Activated naive CD8-positive, alpha-beta T cell (primary cell): ENCODE data around the gene FOXD1.
"Not testable (repeated sequence)": the region's sequence is repeated elsewhere in the genome, so short reads cannot be mapped to it uniquely, and the experiment has no call there.

Experiments used
- H3K27ac Mint-ChIP-seq: one replicate; pipeline ENCODE4 v1.8.0; 2021; ENCODE audit warnings: mixed read lengths
- H3K27me3 Mint-ChIP-seq: one replicate; pipeline ENCODE4 v1.8.0; 2021; ENCODE audit warnings: mixed read lengths
- H3K36me3 Mint-ChIP-seq: one replicate; pipeline ENCODE4 v1.8.0; 2021; ENCODE audit warnings: mixed read lengths
- H3K4me1 Mint-ChIP-seq: one replicate; pipeline ENCODE4 v1.8.0; 2021; ENCODE audit warnings: low read depth, mixed read lengths
- H3K4me3 Mint-ChIP-seq: one replicate; pipeline ENCODE4 v1.8.0; 2021; ENCODE audit warnings: mild to moderate bottlenecking, mixed read lengths
- H3K9me3 Mint-ChIP-seq: one replicate; pipeline ENCODE4 v1.8.0; 2021; ENCODE audit warnings: low read depth, mixed read lengths

FOXD1 gene

GRCh38 chr5:73482383-73483136 is 34.0 kb upstream of the FOXD1 start:
- Mint-ChIP-seq H3K4me1 (no peaks in the 10 kb centered on the region), H3K4me3 (no peak overlapping the region), H3K27me3 (peaks cover 14% of the 10 kb centered on the region), H3K9me3 (no peaks in the 10 kb centered on the region), H3K36me3 (no peaks in the 10 kb centered on the region), H3K27ac (no peak overlapping the region)

- Mint-ChIP-seq H3K4me1 (no peaks in the 10 kb centered on the region), H3K27me3 (peaks cover 13% of the 10 kb centered on the region), H3K9me3 (no peaks in the 10 kb centered on the region), H3K27ac (no peak overlapping the region), H3K4me3 (no peak overlapping the region), H3K36me3 (no peaks in the 10 kb centered on the region)
These were observed 31.9 kb upstream of the FOXD1 start for GRCh38 chr5:73480500-73480899.

- no peak overlapping the region for H3K27ac Mint-ChIP-seq
These were observed 23.5 kb upstream of the FOXD1 start for GRCh38 chr5:73472116-73472515.

GRCh38 chr5:73471654-73472053 is 23.1 kb upstream of the FOXD1 start:
- no peak overlapping the region for H3K4me3 Mint-ChIP-seq
- peaks cover 3% of the 10 kb centered on the region for H3K27me3 Mint-ChIP-seq
- no peak overlapping the region for H3K27ac Mint-ChIP-seq
- no peaks in the 10 kb centered on the region for H3K4me1 Mint-ChIP-seq
- no peaks in the 10 kb centered on the region for H3K9me3 Mint-ChIP-seq
- peaks cover 2% of the 10 kb centered on the region for H3K36me3 Mint-ChIP-seq

More at GRCh38 chr5:73472116-73472515, 23.5 kb upstream of the FOXD1 start:
- peaks cover 2% of the 10 kb centered on the region for H3K36me3 Mint-ChIP-seq
- no peak overlapping the region for H3K4me3 Mint-ChIP-seq
- peaks cover 3% of the 10 kb centered on the region for H3K27me3 Mint-ChIP-seq
- H3K9me3 Mint-ChIP-seq: no peaks in the 10 kb centered on the region
- H3K4me1 Mint-ChIP-seq: no peaks in the 10 kb centered on the region

- Mint-ChIP-seq H3K27me3 (peaks cover 6% of the 10 kb centered on the region), H3K4me1 (no peaks in the 10 kb centered on the region), H3K36me3 (peaks cover 2% of the 10 kb centered on the region), H3K9me3 (no peaks in the 10 kb centered on the region), H3K4me3 (no peak overlapping the region), H3K27ac (no peak overlapping the region)
These were observed 21.3 kb upstream of the FOXD1 start for GRCh38 chr5:73469878-73470277.

GRCh38 chr5:73468638-73469037 is 20.1 kb upstream of the FOXD1 start:
- H3K36me3 Mint-ChIP-seq, H3K4me1 Mint-ChIP-seq, H3K4me3 Mint-ChIP-seq, H3K9me3 Mint-ChIP-seq, H3K27ac Mint-ChIP-seq, H3K27me3 Mint-ChIP-seq: not testable (repeated sequence)

- Mint-ChIP-seq H3K27ac (no peak overlapping the region), H3K27me3 (peaks cover 15% of the 10 kb centered on the region), H3K4me1 (no peaks in the 10 kb centered on the region), H3K9me3 (no peaks in the 10 kb centered on the region), H3K36me3 (no peaks in the 10 kb centered on the region), H3K4me3 (no peak overlapping the region)
These were observed 15.6 kb upstream of the FOXD1 start for GRCh38 chr5:73464016-73464745.

GRCh38 chr5:73460133-73460532 is 11.6 kb upstream of the FOXD1 start:
- H3K4me1 Mint-ChIP-seq: no peaks in the 10 kb centered on the region
- H3K36me3 Mint-ChIP-seq: no peaks in the 10 kb centered on the region
- H3K9me3 Mint-ChIP-seq: no peaks in the 10 kb centered on the region
- peaks cover 23% of the 10 kb centered on the region for H3K27me3 Mint-ChIP-seq
- no peak overlapping the region for H3K4me3 Mint-ChIP-seq
- no peak overlapping the region for H3K27ac Mint-ChIP-seq

GRCh38 chr5:73459366-73459765 is 10.8 kb upstream of the FOXD1 start:
- Mint-ChIP-seq H3K27ac (no peak overlapping the region), H3K36me3 (no peaks in the 10 kb centered on the region), H3K4me1 (no peaks in the 10 kb centered on the region), H3K9me3 (no peaks in the 10 kb centered on the region), H3K4me3 (no peak overlapping the region), H3K27me3 (peaks cover 27% of the 10 kb centered on the region)

GRCh38 chr5:73456462-73456861 is 7.9 kb upstream of the FOXD1 start:
- H3K27ac Mint-ChIP-seq, H3K4me1 Mint-ChIP-seq, H3K36me3 Mint-ChIP-seq, H3K4me3 Mint-ChIP-seq, H3K9me3 Mint-ChIP-seq: not testable (repeated sequence)
- H3K27me3 Mint-ChIP-seq: peaks cover 42% of the 10 kb centered on the region

GRCh38 chr5:73454379-73455036 is 5.9 kb upstream of the FOXD1 start:
- peaks cover 5% of the 10 kb centered on the region for H3K4me1 Mint-ChIP-seq
- H3K27ac Mint-ChIP-seq: no peak overlapping the region
- no peaks in the 10 kb centered on the region for H3K9me3 Mint-ChIP-seq
- H3K36me3 Mint-ChIP-seq: peaks cover 2% of the 10 kb centered on the region
- no peak overlapping the region for H3K4me3 Mint-ChIP-seq
- H3K27me3 Mint-ChIP-seq: peaks cover 49% of the 10 kb centered on the region

- Mint-ChIP-seq H3K27ac (no peak overlapping the region), H3K4me1 (peaks cover 13% of the 10 kb centered on the region), H3K27me3 (peaks cover 51% of the 10 kb centered on the region), H3K9me3 (no peaks in the 10 kb centered on the region), H3K36me3 (peaks cover 2% of the 10 kb centered on the region), H3K4me3 (no peak overlapping the region)
These were observed 3.6 kb upstream of the FOXD1 start for GRCh38 chr5:73452215-73452614.

- peaks cover 2% of the 10 kb centered on the region for H3K36me3 Mint-ChIP-seq
- peaks cover 52% of the 10 kb centered on the region for H3K27me3 Mint-ChIP-seq
- H3K4me3 Mint-ChIP-seq: no peak overlapping the region
- H3K27ac Mint-ChIP-seq: no peak overlapping the region
- no peaks in the 10 kb centered on the region for H3K9me3 Mint-ChIP-seq
- peaks cover 13% of the 10 kb centered on the region for H3K4me1 Mint-ChIP-seq
These were observed 2.9 kb upstream of the FOXD1 start for GRCh38 chr5:73451224-73452130.

- Mint-ChIP-seq H3K27me3 (peaks cover 49% of the 10 kb centered on the region), H3K27ac (no peak overlapping the region), H3K4me1 (peaks cover 13% of the 10 kb centered on the region), H3K4me3 (no peak overlapping the region), H3K36me3 (peaks cover 2% of the 10 kb centered on the region), H3K9me3 (no peaks in the 10 kb centered on the region)
These were observed 2.2 kb upstream of the FOXD1 start for GRCh38 chr5:73450672-73451223.
